SK-N-SH (cell line): Measurements from ENCODE around the gene SCAPER. TPM values are rescaled to one million over a fixed set of nuclear protein-coding genes. Genes with fewer than 3 reads are reported as not detected.

Experiments
- CTCF ChIA-PET: fragments of 300-600, 350-600 bp; formaldehyde crosslinking; extraction: SDS; loops from one replicate; lab custom pipeline; 2021; lab: Yijun Ruan, JAX
- POLR2A ChIA-PET: fragments of 350-600 bp; sonication (Branson Sonifier 250); formaldehyde crosslinking; extraction: SDS; loops from one replicate; lab custom pipeline; 2020; ENCODE audit warnings: antibody characterized with exemption, inconsistent platforms; lab: Yijun Ruan, JAX
- DNase-seq: peaks from one replicate; pipeline ENCODE4 v3.0.0; 2012
- H2AFZ ChIP-seq: fragments of 200-600 bp; sonication (generic); 2 replicates; pipeline ENCODE4 v1.8.1; 2016; ENCODE audit warnings: antibody characterized with exemption, mild to moderate bottlenecking, low read depth
- H3F3A ChIP-seq: fragments of 200-600 bp; sonication (generic); replicated peaks from 2 replicates; pipeline ENCODE3; 2016; ENCODE audit warnings: antibody characterized with exemption, mild to moderate bottlenecking; ENCODE audit not compliant: insufficient read depth
- H3K27ac ChIP-seq, 2 experiments: fragments of 200-500 bp in 1 of 2; fragments of 200-600 bp in 1 of 2; sonication (Bioruptor generic) in 1 of 2; sonication (generic), shearing (Covaris generic) in 1 of 2; 2 replicates each; pipeline versions ENCODE4 v1.5.1 to v1.6.1; 2014 to 2016; ENCODE audit warnings: low read depth in 2 of 2, inconsistent platforms in 1 of 2, low read length in 1 of 2, mild to moderate bottlenecking in 1 of 2, mixed read lengths in 1 of 2
- H3K27me3 ChIP-seq: fragments of 200-600 bp; sonication (generic), shearing (Covaris generic); 2 replicates; pipeline ENCODE4 v1.6.1; 2016; ENCODE audit warnings: mixed run types; ENCODE audit not compliant: insufficient read depth
- H3K36me3 ChIP-seq, 2 experiments: fragments of 200-500 bp in 1 of 2; fragments of 200-600 bp in 1 of 2; sonication (Bioruptor generic) in 1 of 2; sonication (generic) in 1 of 2; replicated peaks in 1 of 2; 2 replicates each; pipeline versions ENCODE3 to v1.5.1; 2014 to 2016; ENCODE audit warnings: low read length in 1 of 2, mild to moderate bottlenecking in 1 of 2; ENCODE audit not compliant: insufficient read depth in 2 of 2, control insufficient read depth in 1 of 2
- H3K4me1 ChIP-seq, 2 experiments: fragments of 200-500 bp in 1 of 2; fragments of 200-600 bp in 1 of 2; sonication (Bioruptor generic) in 1 of 2; sonication (generic), shearing (Covaris generic) in 1 of 2; 2 replicates each; pipeline versions ENCODE4 v1.5.1 to v1.6.1; 2014 to 2016; ENCODE audit warnings: low read depth in 1 of 2, low read length in 1 of 2, mixed run types in 1 of 2; ENCODE audit not compliant: insufficient read depth in 2 of 2, control insufficient read depth in 1 of 2
- H3K4me2 ChIP-seq: fragments of 200-600 bp; sonication (generic), shearing (Covaris generic); 2 replicates; pipeline ENCODE4 v1.6.1; 2017; ENCODE audit warnings: mixed run types
- H3K4me3 ChIP-seq, 2 experiments: fragments of 200-500 bp in 1 of 2; fragments of 200-600 bp in 1 of 2; sonication (Bioruptor generic) in 1 of 2; sonication (generic), shearing (Covaris generic) in 1 of 2; 2 replicates each; pipeline versions ENCODE4 v1.5.1 to v1.8.1; 2014 to 2016; ENCODE audit warnings: low read depth in 2 of 2, inconsistent platforms in 1 of 2, low read length in 1 of 2, mild to moderate bottlenecking in 1 of 2, mixed read lengths in 1 of 2, moderate library complexity in 1 of 2
- H3K79me2 ChIP-seq: fragments of 200-600 bp; sonication (generic); 2 replicates; pipeline ENCODE4 v1.8.1; 2017; ENCODE audit warnings: mild to moderate bottlenecking; ENCODE audit not compliant: insufficient read depth
- H3K9ac ChIP-seq: fragments of 200-600 bp; sonication (generic); 2 replicates; pipeline ENCODE4 v1.6.1; 2017; ENCODE audit warnings: mixed run types
- H3K9me2 ChIP-seq: fragments of 200-600 bp; sonication (generic); 2 replicates; pipeline ENCODE4 v1.6.1; 2017; ENCODE audit warnings: mixed run types
- H3K9me3 ChIP-seq: fragments of 200-600 bp; sonication (generic); 2 replicates; pipeline ENCODE4 v1.6.1; 2017; ENCODE audit warnings: mixed run types, mild to moderate bottlenecking, moderate library complexity
- H4K20me1 ChIP-seq: fragments of 200-600 bp; sonication (generic); 2 replicates; pipeline ENCODE4 v1.6.1; 2017; ENCODE audit warnings: mild to moderate bottlenecking, mixed run types; ENCODE audit not compliant: insufficient read depth
- CTCF ChIP-seq: fragments of 200-600 bp; sonication (generic); IDR thresholded peaks from 2 replicates; pipeline ENCODE4 v1.6.1; 2017; ENCODE audit warnings: antibody characterized with exemption, mild to moderate bottlenecking, moderate library complexity
- ELF1 ChIP-seq: IDR thresholded peaks from 2 replicates; pipeline ENCODE4 v1.4.0; 2012
- FOSL2 ChIP-seq: IDR thresholded peaks from 2 replicates; pipeline ENCODE4 v1.4.0; 2012; ENCODE audit warnings: low read depth, mild to moderate bottlenecking, moderate library complexity, borderline replicate concordance
- GATA2 ChIP-seq: sonication (generic); formaldehyde crosslinking; IDR thresholded peaks from 2 replicates; pipeline ENCODE4 v1.5.0; 2020; ENCODE audit warnings: mild to moderate bottlenecking, missing genetic modification reagents
- JUND ChIP-seq: IDR thresholded peaks from 2 replicates; pipeline ENCODE4 v1.4.0; 2012
- NFIC ChIP-seq: IDR thresholded peaks from 2 replicates; pipeline ENCODE4 v1.4.0; 2012; ENCODE audit warnings: borderline replicate concordance
- PBX3 ChIP-seq: IDR thresholded peaks from 2 replicates; pipeline ENCODE4; 2012
- RCOR1 ChIP-seq: fragments of 150-350 bp; IDR thresholded peaks from 2 replicates; pipeline ENCODE4 v1.6.1; 2017; ENCODE audit warnings: antibody characterized with exemption, low read length
- REST ChIP-seq: IDR thresholded peaks from 2 replicates; pipeline ENCODE4 v1.6.1; 2012; ENCODE audit warnings: mild to moderate bottlenecking, low read depth, low read length, moderate library complexity
- RFX5 ChIP-seq: IDR thresholded peaks from 2 replicates; pipeline ENCODE4 v1.6.1; 2012; ENCODE audit warnings: mild to moderate bottlenecking, improper control_type of control experiment, low read length
- SMC3 ChIP-seq: IDR thresholded peaks from 2 replicates; pipeline ENCODE4 v1.6.1; 2012; ENCODE audit warnings: low read depth, low read length, improper control_type of control experiment
- TCF12 ChIP-seq: IDR thresholded peaks from 2 replicates; pipeline ENCODE4 v1.4.0; 2012
- USF1 ChIP-seq: IDR thresholded peaks from 2 replicates; pipeline ENCODE4 v1.4.0; 2012; ENCODE audit warnings: low read depth, borderline replicate concordance
- YY1 ChIP-seq: IDR thresholded peaks from 2 replicates; pipeline ENCODE4 v1.4.0; 2012; ENCODE audit warnings: low read depth, mild to moderate bottlenecking
- WGBS: methylation state at CpG from one replicate; pipeline ENCODE4 v1.1.6; 2017; ENCODE audit warnings: low lambda C conversion rate; 5-methylcytosine and 5-hydroxymethylcytosine counted together
- polyA plus RNA-seq, 3 experiments: library from polyadenylated mRNA; depleted of rRNA; stranded (reverse); fragments of >200 nt; gene quantifications; 2 replicates each; pipeline ENCODE4 v1.2.3, GENCODE V29; 2012

Gene SCAPER
- polyA plus RNA-seq, 1 of the 3 experiments (the other 2 are of a cell fraction) = 1.8 TPM

- no peaks in the 10 kb centered on the region for H3K4me1 ChIP-seq
- H3K27ac ChIP-seq = no peak overlapping the region
- WGBS = 59% methylated on average over 8 of the region's 8 CpGs
- no peaks in the 10 kb centered on the region for H3K79me2 ChIP-seq
- POLR2A ChIA-PET = no interaction called here
- H3K36me3 ChIP-seq = no peaks in the 10 kb centered on the region
- H4K20me1 ChIP-seq = no peaks in the 10 kb centered on the region
- H3K4me2 ChIP-seq = no peak overlapping the region
- H3K4me3 ChIP-seq = no peak overlapping the region
- H3F3A ChIP-seq = peaks cover 5% of the 10 kb centered on the region
- H3K9me2 ChIP-seq = no peaks in the 10 kb centered on the region
- no peak overlapping the region for H3K9ac ChIP-seq
- no peak for DNase-seq
- no peak overlapping the region for H2AFZ ChIP-seq
- CTCF ChIA-PET = interaction anchor here (1.3 kb wide), 1 partner anchor 92 kb away, joined by 4 read pairs; no protein-coding TSS in a partner anchor
- H3K27me3 ChIP-seq = no peaks in the 10 kb centered on the region
- no peaks in the 10 kb centered on the region for H3K9me3 ChIP-seq
- TF ChIP-seq PBX3 = 0 out of 2 replicates have a peak, but pooled peaks have one; percentile 17
- TF ChIP-seq CTCF = no peak
- TF ChIP-seq JUND = peak; percentile 40; the same call in 1 of the 2 replicates
- no peak for TF ChIP-seq ELF1
- peak; percentile 68 for TF ChIP-seq NFIC
- TF ChIP-seq TCF12 = peak; percentile 79
- no peak for TF ChIP-seq USF1
- TF ChIP-seq FOSL2 = peak; percentile 58
- no peak for TF ChIP-seq YY1
These were observed 577.7 kb downstream of the SCAPER start for GRCh38 chr15:76327191-76328105.

GRCh38 chr15:76325704-76326103 is 579.4 kb downstream of the SCAPER start:
- Histone ChIP-seq H3K79me2 (no peaks in the 10 kb centered on the region), H2AFZ (no peak overlapping the region), H3K4me1 (no peaks in the 10 kb centered on the region; a peak in 1 of 4 replicates), H3K27me3 (no peaks in the 10 kb centered on the region), H3F3A (peaks cover 5% of the 10 kb centered on the region), H3K27ac (no peak overlapping the region), H3K4me2 (no peak overlapping the region), H3K9me3 (no peaks in the 10 kb centered on the region), H3K9me2 (no peaks in the 10 kb centered on the region), H3K9ac (no peak overlapping the region), H3K4me3 (no peak overlapping the region), H4K20me1 (no peaks in the 10 kb centered on the region), H3K36me3 (no peaks in the 10 kb centered on the region)
- no peak for DNase-seq
- CTCF ChIA-PET = no interaction called here
- POLR2A ChIA-PET = no interaction called here
- WGBS = 42% methylated on average over 2 of the region's 2 CpGs
- TF ChIP-seq GATA2 (CRISPR knock-in tag) (no peak), RCOR1 (no peak), CTCF (no peak), RFX5 (no peak), SMC3 (no peak), USF1 (no peak), REST (no peak)
